ENCODE results near the gene ITPR1. TPM values are rescaled to one million over a fixed set of nuclear protein-coding genes. Genes with fewer than 3 reads are reported as not detected.

The ITPR1 gene
- total RNA-seq, 1 experiment from 2014 or later: 13.8 TPM

DNA sequence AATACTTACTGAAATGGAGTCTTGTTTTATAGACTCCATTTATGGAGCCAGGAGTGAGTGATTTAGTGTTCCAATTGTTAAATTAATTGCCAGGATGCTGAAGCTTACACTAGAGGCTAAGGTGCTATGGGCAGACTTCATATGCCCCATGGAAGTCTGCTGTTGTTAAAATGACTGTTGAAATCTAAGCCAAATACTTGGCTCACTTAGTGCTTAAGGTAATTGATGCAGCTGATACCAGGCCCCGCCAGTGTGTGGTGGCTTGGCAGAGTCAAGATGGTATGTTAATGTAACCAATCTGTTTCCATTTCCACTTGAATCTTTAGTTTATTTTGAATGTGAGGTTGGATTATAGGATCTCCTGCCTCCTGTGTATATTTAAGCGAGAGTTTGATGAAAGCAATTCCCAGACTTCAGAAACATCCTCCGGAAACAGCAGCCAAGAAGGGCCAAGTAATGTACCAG lies 187.1 kb downstream of the ITPR1 start:
- no peak for DNase-seq (ENCODE audit: low read depth)
- in situ Hi-C loops (cut with HindIII; ENCODE audit: low pct_unique_long_range_greater_than_20kb, low sequenced_read_pairs): no loop called here

DNA sequence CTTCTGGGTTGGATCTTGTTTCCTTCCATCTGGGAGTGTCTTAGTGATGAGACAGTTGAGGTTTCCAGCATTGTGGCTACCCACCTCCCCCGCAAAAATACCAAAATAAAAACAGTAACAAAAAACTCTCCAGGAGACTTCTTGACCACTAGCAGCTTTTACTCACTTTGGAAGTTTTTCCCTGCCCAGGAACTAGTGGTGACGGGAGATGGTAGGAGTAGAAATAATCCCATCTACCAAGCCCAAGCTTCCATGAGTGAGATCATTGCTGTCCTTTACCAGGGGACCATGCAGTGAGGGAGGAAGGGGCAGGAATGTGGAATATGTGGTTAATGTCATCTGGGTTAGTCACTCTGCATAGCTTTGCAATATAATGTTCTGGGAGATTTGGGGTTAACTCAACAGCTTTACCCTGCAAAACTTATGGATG lies 187.7 kb downstream of the ITPR1 start:
- no peak for DNase-seq (ENCODE audit: low read depth)

DNA sequence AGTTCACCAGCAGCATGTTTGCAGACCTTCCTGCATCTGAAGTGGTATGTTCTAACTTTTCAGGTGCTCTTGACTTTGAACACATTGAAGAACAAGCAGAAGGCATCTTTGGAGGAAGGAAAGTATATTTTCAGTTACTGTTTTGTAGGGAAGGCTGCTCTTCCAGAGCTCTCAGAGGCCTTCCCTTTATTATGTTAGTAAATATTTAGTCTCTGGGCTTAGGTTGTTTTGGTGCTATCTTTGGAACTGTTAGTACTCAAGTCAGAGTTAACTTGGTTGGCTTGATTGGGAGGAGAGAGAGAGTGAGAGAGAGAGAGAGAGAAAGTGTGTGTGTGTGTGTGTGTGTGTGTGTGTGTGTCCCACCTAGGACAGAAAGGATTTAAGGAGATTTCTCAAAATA lies 188.2 kb downstream of the ITPR1 start:
- in situ Hi-C loops (cut with HindIII; ENCODE audit: low pct_unique_long_range_greater_than_20kb, low sequenced_read_pairs): no loop called here
- no peak for DNase-seq (ENCODE audit: low read depth)

More for the DNA sequence above, 187.7 kb downstream of the ITPR1 start:
- in situ Hi-C loops (cut with HindIII; ENCODE audit: low pct_unique_long_range_greater_than_20kb, low sequenced_read_pairs): no loop called here

DNA sequence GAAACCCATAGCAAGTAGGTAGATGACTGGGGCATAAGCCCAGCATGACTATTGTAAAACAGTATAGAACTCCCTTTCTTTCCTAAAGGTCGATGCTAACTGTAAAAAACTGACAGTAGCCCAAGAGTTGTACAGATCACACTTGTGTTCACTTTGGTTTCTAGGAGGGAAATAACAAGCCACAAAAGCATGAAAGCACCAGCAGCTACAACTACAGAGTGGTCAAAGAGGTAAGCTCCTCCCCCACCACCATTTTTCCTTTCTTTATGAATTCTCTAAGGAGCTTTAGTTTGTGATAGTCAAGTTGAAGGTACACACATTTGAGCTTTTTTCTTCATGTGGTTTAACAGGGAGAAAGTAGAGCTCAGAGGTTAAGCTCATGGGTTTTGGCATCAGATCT lies 191.0 kb downstream of the ITPR1 start:
- no peak for DNase-seq (ENCODE audit: low read depth)
- in situ Hi-C loops (cut with HindIII; ENCODE audit: low pct_unique_long_range_greater_than_20kb, low sequenced_read_pairs): no loop called here

DNA sequence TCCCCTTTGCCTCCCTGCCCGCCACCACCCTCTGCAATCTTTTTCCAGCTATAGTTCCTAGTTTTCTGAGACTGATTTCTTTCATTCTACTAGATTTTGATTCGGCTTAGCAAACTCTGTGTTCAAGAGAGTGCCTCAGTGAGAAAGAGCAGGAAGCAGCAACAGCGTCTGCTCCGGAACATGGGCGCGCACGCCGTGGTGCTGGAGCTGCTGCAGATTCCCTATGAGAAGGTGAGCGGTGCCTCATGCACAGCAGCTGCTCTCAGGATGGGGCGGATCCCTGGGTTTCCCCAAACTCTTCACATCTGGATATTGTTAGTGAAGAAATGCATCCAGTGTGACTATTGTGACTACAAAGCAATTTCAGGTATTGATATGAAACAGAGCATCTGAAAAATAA lies 191.8 kb downstream of the ITPR1 start:
- in situ Hi-C loops (cut with HindIII; ENCODE audit: low pct_unique_long_range_greater_than_20kb, low sequenced_read_pairs): no loop called here
- no peak for DNase-seq (ENCODE audit: low read depth)

DNA sequence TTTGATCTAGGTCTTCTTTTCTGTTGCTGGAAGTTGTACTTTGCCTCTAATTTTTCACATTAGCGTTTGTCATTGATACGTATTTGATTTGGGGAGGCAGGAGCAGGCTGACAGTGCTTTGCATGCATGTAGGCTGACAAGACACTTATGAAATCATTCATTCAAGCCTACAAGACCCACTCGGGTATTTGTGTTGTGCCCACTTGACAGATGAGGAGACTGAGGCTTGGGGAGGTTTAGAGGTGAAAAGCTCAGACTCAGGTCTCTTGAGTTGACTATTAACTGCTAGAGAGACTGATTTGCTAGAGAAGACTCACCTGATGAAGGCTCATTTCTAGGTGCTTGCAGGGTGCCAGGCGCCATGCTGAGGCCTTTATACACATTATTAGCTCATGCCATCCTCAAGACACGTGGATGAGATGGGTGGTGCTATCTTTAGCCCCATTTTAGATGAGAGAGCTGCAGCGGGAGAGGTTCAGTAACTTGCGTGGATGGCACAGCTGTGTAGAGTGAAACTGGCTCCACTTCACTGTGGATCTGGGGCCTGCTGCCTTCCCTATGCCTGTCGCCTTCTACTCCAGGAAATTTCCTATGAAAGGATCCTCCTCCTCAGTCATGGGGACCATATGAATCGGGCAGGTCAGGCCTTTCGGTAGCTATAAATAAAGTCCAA lies 192.7 kb downstream of the ITPR1 start:
- in situ Hi-C loops (cut with HindIII; ENCODE audit: low pct_unique_long_range_greater_than_20kb, low sequenced_read_pairs): no loop called here
- DNase-seq (ENCODE audit: low read depth): no peak

DNA sequence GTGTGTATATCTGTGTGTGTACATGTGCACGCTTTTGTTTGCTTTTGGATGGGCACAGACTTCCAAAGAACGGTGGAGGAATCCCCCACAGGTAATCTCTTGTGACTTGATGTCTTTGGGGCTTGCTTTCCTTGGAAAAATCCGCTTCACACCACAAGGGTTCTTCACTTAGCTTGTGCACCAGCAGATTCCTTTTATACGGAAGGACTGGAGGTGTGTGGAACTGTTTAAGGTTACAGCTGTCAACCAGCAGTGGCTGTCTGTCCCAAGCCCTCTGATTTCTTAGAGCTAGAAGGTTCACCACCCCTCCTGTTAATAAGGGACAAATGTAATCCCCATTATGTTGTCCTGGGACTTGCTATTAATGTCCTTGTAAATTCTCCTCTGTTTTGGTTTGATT lies 193.5 kb downstream of the ITPR1 start:
- no peak for DNase-seq (ENCODE audit: low read depth)
- in situ Hi-C loops (cut with HindIII; ENCODE audit: low pct_unique_long_range_greater_than_20kb, low sequenced_read_pairs): no loop called here

DNA sequence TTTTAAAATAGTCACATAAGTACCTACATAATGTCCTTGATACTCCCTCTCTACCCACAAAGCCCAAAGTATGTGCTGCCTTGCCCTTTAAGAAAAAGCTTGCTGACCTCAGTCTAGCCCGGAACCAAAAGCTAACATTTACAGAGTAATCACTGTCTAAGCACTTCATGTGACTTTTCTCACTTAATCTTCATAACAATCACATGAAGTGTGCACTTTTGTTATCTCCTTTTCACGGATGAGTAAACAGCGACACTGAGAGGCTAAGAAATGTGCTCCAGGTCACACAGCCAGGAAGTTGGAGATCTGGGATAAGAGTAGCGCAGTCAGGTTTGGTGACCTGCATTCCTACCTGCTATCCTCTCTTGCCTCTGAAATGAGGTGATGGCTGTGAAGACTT lies 194.0 kb downstream of the ITPR1 start:
- in situ Hi-C loops (cut with HindIII; ENCODE audit: low pct_unique_long_range_greater_than_20kb, low sequenced_read_pairs): no loop called here
- peak; percentile 10 for DNase-seq (ENCODE audit: low read depth)

DNA sequence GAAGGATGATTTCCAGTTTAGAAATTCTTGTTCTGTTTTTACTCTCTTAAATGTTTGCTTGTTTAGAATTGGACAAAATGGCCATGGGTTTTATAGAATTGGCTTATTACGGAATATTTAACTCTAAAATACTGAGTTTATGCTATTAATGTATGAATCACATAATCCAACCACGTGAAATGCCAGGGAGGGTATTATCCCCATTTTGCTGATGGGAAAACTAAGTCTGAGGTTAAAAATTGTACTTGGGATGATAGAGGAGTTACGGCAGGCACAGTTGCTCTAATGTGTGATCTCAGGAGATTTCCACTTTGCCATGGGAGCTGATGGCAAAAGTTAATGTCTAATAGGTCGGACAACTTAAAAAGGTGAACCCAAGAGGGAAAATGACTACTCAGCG lies 194.4 kb downstream of the ITPR1 start:
- in situ Hi-C loops (cut with HindIII; ENCODE audit: low pct_unique_long_range_greater_than_20kb, low sequenced_read_pairs): no loop called here
- DNase-seq (ENCODE audit: low read depth): no peak

DNA sequence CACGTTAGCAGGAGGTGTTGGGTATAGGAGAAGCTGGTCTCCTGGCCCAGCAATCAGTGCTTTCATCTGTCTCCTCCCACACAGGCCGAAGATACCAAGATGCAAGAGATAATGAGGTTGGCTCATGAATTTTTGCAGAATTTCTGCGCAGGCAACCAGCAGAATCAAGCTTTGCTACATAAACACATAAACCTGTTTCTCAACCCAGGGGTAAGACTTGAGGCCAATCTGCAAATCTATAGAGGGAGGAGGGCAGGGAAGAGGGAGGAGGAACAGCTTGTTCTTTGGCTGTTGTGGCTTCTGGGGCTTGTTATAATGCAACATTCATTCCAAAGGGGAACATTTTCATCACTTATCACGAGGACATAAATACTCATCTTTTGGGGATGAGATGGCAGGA lies 195.3 kb downstream of the ITPR1 start:
- no peak for DNase-seq (ENCODE audit: low read depth)
- in situ Hi-C loops (cut with HindIII; ENCODE audit: low pct_unique_long_range_greater_than_20kb, low sequenced_read_pairs): no loop called here

DNA sequence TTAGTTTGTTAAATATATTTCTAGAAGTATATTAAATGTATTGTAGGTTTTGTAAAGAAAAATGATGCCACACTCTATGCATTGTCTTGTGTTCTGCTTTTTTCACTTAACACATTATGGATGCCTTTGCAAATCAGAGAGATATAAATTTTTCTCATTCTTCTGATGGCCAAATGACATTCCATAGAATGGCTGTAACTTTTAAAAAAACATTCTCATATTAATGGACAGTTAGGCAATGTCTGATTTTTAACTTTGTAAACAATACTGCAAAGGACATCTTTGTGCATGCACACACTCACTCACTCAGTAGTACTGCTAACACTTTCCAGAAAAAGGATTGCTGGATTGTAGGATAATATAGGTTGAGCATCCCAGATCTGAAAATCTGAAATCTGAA lies 195.9 kb downstream of the ITPR1 start:
- DNase-seq (ENCODE audit: low read depth): no peak
- in situ Hi-C loops (cut with HindIII; ENCODE audit: low pct_unique_long_range_greater_than_20kb, low sequenced_read_pairs): no loop called here

DNA sequence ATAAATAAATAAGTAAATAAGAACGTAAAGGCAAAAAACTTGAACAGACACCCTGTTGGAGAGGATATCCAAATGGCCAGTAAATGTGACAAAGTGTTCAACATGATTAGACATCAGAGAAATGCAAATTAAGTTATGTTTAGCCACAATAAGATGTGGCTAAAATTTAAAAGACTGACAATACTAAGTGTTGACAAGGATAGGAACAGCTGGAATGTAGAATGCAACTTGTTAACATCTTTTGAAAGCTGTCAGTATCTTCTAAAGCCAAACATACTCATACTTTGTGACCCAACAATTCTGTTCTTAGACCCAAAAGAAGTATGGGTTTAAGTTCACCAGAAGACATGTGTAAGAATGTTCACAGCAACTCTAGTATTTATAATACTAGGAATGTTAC lies 197.1 kb downstream of the ITPR1 start:
- DNase-seq (ENCODE audit: low read depth): no peak
- in situ Hi-C loops (cut with HindIII; ENCODE audit: low pct_unique_long_range_greater_than_20kb, low sequenced_read_pairs): no loop called here

DNA sequence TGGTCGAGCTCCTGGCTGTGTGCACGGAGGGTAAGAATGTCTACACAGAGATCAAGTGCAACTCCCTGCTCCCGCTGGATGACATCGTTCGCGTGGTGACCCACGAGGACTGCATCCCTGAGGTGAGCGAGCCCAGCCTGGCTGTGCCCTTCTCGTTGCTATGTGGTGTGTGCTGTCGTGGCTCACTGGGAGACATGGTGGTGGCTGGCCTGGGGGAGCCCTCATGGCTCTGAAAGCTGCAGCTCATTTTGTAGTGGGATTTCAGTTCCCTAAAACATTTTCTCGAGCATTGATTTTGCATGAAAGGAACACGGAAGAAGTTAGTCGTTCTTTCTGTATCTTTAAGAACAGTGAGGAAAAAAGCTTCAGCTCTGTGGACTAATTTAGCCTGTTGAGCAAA lies 200.5 kb downstream of the ITPR1 start:
- in situ Hi-C loops (cut with HindIII; ENCODE audit: low pct_unique_long_range_greater_than_20kb, low sequenced_read_pairs): no loop called here

DNA sequence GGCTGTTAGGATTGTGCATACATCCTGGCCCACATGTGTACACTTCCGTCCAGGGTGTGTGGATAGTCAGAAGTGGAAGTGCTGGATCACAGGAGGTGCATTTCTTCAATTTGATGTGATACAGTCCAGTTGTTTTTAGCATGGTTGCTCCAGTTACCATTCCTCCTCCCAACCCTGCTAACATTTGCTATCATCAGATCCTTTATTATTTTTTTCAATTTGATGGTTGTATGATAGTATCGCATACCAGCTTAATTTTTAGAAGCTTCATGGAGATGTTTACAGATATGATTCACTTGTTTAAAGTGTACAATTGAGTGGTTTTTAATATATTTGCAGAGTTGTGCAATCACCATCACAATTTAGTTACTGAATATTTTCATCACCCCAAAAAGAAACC lies 202.7 kb downstream of the ITPR1 start:
- in situ Hi-C loops (cut with HindIII; ENCODE audit: low pct_unique_long_range_greater_than_20kb, low sequenced_read_pairs): no loop called here
- no peak for DNase-seq (ENCODE audit: low read depth)

More for the DNA sequence above, 200.5 kb downstream of the ITPR1 start:
- no peak for DNase-seq (ENCODE audit: low read depth)

DNA sequence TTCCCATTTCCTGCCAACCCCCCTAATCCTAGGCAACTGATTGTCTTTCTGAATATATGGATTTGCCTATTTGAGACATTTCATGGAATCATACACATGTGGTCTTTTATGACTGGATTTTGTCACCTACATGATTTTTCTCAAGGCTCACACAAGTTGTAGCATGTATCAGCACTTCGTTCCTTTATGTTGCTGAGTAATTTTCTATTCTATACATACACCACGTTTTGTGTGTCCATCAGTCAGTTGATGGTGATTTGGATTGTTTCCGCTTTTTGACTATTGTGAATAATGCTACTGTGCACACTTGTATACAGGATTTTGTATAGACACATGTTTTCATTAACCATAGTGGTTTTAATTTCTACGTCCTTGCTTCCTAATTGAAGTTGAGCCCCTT lies 203.1 kb downstream of the ITPR1 start:
- in situ Hi-C loops (cut with HindIII; ENCODE audit: low pct_unique_long_range_greater_than_20kb, low sequenced_read_pairs): no loop called here
- DNase-seq (ENCODE audit: low read depth): no peak

DNA sequence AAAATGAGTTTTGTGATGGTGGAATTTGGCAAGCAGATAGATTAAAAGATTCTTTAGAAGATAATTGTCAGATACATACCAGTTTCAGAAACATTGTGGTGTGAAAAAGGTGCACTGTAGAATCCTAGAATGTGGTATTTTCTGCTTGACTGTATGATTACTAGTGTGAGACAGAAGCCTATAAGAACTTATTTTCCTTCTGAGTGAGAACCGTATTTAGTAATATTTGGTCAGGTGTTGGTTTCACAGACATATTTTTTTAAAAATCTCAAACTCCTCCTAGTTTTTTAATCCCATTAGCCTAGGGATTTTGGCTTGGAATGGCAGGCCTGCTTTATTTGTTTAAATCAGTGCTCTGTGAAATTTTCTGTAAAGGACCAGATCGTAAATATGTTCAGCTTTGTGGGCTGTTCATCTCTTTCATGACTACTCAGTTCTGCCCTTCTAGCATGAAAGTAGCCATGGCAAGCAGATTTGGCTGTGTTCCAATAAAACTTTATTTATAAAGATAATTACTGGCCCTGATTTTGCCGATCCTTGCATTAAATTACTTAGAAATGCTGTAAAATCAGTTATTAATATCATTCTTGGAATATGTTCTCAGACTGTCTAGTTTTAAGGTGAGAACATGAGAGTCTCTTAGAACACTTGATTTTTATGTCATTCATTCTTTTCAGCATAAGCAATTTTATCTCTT lies 205.1 kb downstream of the ITPR1 start:
- in situ Hi-C loops (cut with HindIII; ENCODE audit: low pct_unique_long_range_greater_than_20kb, low sequenced_read_pairs): no loop called here

DNA sequence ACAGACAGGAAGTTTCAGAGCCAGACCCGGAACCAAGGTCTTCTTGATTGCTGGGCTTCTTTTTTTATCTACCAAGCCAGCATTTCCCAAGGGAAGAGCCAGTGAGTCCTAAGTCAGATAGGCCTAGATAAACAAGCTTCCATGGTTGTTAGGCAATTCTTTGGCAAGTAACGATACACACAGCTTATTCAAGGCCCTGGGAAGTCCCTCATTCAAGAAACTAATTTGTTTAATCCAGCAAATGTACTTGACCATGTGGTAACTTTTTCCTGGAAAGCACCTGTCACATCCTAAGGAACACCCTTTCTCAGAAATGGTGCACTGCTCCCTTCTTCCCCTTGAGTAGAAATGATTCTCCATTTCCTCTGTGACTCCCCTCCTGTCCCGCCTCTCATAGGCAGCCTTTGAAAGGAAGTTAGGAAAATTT lies 209.9 kb downstream of the ITPR1 start:
- DNase-seq (ENCODE audit: low read depth): no peak
- in situ Hi-C loops (cut with HindIII; ENCODE audit: low pct_unique_long_range_greater_than_20kb, low sequenced_read_pairs): no loop called here

More for the DNA sequence above, 205.1 kb downstream of the ITPR1 start:
- DNase-seq (ENCODE audit: low read depth): no peak

DNA sequence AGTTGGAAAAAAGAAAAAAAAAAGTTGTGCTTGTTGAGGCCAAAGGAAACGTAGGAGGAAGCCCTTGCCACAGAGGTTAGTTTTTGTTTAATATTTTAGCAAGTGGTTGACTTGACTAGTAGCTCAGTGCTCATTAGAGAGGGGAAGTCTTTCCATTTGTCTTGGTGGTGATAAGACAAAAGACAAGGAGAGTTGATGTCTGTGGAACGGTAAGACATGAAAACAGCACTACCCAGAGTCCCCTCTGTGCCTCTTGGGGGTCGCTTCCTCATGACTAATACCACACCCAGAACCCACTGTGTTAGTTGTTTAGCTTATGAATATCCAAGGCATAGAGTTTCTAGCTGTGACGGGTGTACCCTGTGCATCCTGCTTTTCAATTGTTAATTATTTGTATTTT lies 211.4 kb downstream of the ITPR1 start:
- in situ Hi-C loops (cut with HindIII; ENCODE audit: low pct_unique_long_range_greater_than_20kb, low sequenced_read_pairs): no loop called here
- no peak for DNase-seq (ENCODE audit: low read depth)

DNA sequence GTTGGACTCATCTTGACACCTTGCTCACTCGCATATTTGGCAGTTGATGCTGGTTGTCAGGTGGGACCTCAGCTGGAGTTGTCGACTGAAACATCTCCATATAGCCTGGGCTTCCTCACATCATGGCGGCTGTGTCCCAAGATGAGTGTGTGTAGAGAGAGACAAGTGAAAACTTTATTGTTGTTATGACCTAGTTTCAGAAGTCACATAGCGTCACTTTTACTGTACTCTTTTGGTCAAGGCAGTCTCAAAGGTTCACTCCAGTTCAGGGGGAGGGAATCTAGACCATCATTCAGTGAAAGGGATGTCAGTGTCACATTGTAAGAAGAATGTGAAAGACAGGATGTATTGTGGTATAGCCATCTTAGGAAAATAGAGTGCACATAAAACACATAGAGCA lies 214.2 kb downstream of the ITPR1 start:
- in situ Hi-C loops (cut with HindIII; ENCODE audit: low pct_unique_long_range_greater_than_20kb, low sequenced_read_pairs): no loop called here
- DNase-seq (ENCODE audit: low read depth): no peak

DNA sequence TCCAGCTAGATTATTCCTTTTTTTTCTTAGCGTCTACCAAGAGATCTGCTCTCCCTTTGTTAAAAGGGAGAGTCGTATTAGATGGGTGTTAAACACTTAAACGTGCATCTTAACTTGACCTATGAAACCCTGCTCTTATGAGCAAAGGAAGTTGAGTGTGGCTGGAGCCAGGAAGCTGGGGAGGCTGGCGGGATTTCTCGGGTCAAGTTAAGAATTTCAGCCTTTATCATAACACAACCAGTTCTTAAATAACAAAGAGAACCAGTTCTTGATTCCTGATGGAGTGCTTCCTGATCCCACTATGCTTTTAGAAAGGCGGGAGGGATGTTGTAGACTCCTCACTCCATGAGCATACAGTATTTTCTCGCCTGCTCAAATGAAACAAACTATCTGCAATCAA lies 215.1 kb downstream of the ITPR1 start:
- in situ Hi-C loops (cut with HindIII; ENCODE audit: low pct_unique_long_range_greater_than_20kb, low sequenced_read_pairs): no loop called here
- no peak for DNase-seq (ENCODE audit: low read depth)

Data from Caki2 (cell line).